GM21825 (cell line): Measurements from ENCODE around the gene DENND2D.

ENCODE experiments used
- ATAC-seq: cut with Tn5 transposase; IDR thresholded peaks from one replicate; pipeline ENCODE4 v1.9.1; 2021; ENCODE audit warnings: mild to moderate bottlenecking, moderate library complexity; ENCODE audit not compliant: unreplicated experiment

Gene DENND2D

GRCh38 chr1:111204201-111204982 is 3.9 kb upstream of the DENND2D start:
- ATAC-seq, result peak; percentile 59

DNA sequence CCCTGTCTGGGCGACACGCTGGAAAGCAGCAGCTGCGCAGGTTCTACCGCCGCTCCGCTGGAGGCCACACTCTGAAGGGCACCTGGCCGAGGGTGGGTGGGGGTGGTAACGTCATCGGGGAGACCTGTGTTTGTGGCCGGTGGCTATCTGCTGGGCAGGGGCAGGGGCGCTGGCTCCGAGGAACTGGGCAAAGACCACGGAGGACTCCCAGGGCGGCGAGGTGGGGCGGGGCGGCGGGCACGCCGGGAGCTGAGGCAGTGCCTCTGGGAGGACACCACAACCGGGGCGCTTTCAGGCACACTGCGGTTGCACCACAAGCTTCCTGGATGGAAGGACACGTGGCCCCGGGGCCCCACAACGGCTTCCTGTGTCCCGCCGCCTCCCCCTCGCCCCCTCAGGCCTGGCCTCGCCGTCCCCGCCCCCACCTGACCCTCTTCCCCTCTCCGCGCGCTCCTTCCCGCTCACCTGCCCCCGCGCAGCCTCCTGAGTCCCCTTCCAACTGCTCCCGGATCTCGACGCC is 3.3 kb upstream of the DENND2D start:
- ATAC-seq, result peak; percentile 54

DNA sequence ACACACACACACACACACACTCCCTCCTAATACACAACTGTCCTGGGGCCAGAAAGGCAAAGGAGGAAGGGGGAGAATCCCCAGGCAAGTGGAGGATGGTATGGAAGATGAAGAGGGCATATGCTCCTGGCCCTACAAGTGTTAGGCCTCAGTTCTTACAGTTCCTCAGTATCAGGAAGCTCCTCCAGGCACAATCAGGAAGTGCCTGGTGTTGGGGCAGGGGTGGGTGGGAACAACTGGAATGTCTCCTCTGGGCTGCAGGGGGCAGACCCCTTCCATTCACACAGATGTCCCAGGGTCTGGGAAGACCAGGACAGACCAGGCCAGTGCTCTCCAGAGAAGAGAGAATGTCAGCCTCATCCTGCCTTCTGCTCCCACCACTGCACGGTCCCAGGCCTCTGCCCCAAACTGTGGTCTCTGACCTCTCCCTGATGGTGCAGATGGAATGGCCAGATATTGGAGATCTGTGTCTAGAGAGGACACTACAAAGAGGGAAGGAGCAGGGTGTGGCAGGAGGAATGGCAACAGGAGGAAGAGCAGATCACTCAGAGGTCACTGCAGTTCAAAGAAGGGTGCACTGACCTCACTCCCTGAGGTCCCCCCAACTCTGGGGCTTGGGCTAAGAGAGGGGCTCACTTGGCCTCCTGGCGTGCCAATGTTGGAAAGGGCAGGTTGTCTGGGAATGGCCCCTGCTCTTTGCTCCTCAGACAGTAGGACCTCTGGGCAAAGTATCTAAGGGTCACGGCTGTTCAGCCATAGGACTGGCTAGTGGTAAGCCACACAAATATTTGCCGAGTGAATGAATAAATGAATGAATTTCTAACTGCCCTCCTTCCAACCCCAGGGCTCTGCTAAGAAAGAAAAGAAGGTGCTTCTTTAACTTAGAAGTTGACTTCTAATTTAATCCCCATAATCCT is 2.5 kb upstream of the DENND2D start:
- ATAC-seq, result no peak

GRCh38 chr1:111202366-111202706 is 1.9 kb upstream of the DENND2D start:
- ATAC-seq, result no peak

GRCh38 chr1:111201275-111202090 is 1.0 kb upstream of the DENND2D start:
- no peak for ATAC-seq

GRCh38 chr1:111200802-111201161 is 336 bp upstream of the DENND2D start:
- ATAC-seq, result no peak

DNA sequence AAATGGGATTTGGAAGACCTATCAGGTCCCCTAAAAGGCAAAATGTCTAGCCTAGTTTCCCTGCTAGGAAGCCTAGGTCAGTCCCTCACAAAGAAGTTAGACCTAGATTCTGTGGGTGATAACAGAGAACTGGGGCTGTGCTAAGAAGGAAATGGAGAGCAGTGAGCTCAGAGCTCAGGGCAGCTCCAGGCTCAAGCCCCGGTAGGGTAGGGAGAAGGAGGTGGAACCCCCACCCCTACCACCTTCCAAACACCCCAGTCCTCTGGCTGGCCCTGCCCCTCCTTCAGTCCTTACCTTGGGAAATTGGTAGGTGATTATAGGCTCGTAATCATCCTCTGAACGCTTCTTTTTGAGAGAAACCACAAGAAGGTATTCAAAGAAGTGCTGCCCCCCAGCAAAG is 1.1 kb downstream of the DENND2D start:
- no peak for ATAC-seq

GRCh38 chr1:111198836-111199235 is 1.6 kb downstream of the DENND2D start:
- no peak for ATAC-seq

- no peak for ATAC-seq
Measured at GRCh38 chr1:111197598-111198284, 2.7 kb downstream of the DENND2D start.

- no peak for ATAC-seq
Measured at GRCh38 chr1:111196213-111196612, 4.2 kb downstream of the DENND2D start.

DNA sequence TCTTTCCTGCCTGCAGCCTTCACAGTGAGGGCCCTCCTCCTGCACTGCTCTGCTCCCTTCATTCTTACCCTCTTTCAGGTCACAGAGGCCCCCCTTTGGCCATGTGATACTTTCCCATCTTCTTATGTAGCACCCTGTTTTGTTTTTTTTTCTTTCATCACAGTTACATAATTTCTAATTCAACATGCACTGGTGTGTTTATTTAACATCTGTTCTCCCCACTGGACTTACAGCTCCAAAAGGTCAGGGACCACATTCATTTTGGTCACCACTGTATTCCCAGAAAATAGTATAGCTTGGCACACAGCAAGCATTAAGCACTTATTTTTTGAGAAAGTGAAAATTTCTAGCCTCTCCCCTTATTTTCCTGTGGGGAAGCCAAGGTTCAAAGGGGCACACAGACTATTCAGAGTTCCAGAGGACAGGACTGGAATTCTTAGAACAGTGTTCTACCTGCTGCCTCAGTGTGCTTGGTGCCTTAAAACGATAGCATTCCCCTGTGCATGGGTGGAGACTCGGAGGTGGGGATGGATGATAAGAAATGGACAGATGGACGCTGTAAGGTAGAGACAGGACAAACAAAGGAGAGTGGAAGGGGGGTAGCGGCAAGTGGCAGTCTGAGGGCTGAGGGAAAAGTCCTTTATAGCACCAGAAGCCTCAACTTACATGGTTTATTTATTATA is 5.3 kb downstream of the DENND2D start:
- ATAC-seq, result no peak

- no peak for ATAC-seq
Measured at GRCh38 chr1:111193712-111194480, 6.5 kb downstream of the DENND2D start.

- ATAC-seq, result peak; percentile 57
Measured at GRCh38 chr1:111192658-111193519, 7.6 kb downstream of the DENND2D start.

DNA sequence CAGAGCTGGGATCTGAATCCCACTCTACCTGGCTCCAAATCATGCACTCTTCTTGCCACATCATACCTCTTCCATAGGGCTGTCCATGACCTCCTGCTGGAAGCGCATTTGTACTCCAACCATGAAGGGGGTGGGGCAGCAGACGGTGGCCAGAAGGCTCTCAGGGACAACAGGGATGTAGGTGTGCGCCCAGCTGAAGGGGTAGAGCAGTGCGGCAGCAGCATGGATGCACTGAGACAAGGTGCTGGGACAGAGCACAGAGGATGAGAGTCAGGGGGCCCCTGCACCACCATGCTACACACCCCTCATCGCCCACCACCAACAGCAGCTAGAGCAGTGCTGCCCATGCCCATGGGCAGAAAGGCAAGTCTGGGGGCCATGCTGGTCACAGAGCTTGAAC is 8.4 kb downstream of the DENND2D start:
- ATAC-seq, result no peak

GRCh38 chr1:111191496-111191895 is 8.9 kb downstream of the DENND2D start:
- no peak for ATAC-seq

DNA sequence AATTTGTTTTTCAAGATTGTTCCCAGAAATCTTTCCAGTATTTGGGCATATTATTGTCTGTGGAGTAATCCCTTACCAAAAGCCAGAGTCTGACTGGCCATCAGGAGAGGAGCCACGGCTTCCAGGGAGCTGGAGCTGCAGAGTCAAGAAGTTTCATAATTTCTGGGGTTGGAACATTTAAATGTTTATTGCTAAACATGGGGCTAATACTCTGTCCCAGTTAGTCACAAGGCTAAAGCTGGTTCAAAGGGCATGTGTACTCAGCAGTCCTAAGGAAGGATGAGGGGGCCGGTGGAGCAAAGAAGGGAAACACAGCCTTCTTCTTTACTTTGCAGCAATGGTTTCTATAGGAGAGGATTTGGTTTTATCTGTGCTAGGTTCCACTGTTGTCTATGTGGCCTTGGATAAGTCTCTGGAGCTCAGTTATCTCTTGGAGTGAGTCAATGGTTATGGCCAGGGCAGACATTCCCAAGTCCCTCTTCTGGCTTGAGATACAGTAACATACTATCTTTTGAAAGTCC is 9.5 kb downstream of the DENND2D start:
- ATAC-seq, result no peak

DNA sequence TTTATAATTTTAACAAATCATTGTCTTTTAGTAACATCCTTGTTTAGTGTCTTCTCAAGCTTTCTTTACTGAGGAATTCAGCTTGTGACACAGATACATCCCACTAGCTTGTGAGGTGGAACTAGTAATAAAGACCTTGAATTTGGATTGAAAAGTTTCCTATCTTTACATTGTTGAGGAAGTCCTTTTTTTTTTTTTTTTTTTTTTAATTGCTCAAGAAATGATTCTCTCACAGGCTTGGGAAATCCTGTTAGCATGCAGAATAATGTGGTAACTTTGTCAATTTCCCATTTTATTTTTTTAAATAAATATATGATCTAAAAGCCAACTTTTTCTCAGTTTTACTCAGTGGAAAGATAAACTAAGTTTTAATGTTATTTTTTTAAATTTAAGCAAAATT is 15.8 kb downstream of the DENND2D start:
- ATAC-seq, result no peak
